ENCODE results near the gene MPPED1.

Gene MPPED1

DNA sequence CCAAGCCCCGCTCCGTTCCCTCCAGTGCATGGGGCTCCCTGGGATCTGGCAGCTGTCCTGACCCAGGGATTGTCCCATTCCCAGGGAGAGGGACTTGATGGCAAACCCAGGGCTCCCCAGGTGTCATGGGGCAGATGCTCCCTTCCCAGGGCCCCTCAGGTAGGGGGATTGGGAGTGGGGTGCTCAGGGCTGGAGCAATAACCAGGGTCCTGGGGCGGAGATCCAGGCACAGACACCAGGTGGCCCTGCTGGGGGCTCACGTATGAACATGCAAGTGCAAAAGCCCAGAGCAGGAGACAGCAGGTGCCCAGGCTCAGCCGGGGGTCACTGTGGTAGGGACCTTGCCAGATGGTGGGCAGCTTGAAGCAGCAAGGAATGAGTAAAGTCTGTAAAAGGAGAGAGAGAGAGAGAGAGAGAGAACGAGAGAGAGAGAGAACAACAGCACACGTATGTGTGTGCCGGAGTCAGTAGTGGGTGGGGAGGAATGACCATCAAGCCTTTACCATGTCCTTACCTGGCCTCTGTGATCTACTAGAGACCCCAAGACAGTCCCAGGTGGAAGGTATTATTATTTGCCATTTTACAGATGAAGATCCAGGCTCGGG is 19.3 kb upstream of the MPPED1 start:
- no peak for DNase-seq (ENCODE audit: low read depth)

DNA sequence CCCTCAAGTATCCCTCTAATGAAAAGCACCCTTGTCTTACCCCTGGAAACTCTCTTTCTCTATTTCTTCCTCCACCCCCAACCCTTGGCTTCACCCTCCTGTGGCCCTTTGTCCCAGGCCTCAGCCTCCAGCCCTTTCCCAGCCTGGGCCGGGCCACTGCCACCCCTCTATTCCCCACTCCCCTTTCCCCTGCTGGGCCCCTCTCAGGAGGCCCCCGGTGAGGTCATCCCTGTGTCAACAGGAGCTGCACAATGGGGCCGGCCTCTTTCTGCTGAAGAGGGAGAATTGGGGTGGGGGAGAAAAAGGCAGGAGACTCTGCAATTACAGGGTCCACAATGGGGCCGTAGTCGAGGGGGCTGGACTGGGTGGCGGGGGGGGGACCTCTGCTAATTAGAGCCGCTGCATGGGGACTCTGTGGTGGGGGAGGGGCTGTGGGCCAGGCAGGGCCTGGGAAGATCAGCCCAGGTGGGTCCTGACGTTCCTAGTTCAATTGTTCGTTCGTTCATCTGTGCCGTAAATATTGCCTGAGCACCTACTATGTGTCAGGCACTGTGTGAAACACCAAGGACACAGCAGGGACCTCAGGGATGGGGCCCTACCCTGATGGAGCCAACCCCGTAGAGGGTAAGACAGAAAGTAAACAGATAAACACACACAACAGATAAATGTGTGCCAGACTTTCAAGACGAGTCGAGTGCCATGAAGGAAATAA is 18.5 kb upstream of the MPPED1 start:
- no peak for DNase-seq (ENCODE audit: low read depth)

DNA sequence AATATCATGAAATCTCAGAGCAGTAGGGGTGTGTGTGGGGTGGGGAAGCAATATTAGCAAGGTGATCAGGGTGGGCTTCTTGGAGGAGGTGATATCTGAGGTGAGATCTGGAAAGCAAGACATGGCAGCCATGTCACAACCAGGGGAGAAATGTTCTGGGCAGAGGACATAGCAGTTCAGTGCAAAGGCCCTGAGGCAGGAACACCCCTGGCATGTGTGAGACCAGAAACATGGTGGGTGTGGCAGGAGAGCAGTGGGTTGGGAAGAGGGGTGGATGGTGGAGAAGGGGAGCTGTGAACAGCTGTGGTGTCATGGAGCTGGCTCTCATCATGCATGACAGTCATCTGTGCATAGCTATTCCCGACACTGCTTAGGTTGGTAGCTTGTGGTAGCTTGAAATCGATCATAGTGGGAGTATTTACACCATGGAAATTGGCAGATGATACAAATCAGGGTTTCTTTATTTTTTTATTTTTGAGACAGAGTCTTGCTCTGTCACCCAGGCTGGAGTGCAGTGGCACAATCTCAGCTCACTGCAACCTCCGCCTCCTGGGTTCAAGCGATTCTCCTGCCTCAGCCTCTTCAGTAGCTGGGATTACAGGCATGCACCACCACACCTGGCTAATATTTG is 17.9 kb upstream of the MPPED1 start:
- no peak for DNase-seq (ENCODE audit: low read depth)

DNA sequence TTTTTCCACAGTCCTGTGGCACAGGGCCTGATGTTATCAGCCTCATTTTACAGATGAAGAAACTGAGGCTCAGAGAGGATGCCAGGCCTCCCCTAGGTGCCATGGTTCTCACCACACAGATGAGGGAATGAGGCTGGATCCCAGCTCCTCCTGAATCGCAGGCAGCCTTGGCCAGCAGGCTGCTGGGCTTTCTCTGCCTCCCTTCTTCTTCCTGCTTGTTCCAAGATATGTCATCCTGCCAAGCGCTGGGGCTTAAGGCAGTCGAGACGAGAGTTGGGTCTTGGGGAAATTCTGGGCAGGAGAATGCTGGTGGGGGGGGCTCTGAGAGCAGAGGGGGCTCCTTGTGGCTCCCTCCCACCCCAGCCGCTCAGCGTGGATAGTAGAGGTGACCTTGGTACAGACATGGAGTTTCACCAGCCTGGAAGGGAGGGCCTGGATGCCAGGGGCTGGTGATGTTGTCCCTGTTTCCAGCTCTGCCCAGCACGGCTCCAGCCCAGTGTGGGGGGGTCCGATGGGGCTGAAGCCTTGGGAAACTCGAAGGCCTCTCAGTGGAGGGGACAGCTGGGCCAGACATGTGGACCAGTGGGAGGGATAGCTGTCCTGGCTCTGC is 16.6 kb upstream of the MPPED1 start:
- DNase-seq (ENCODE audit: low read depth) = no peak

DNA sequence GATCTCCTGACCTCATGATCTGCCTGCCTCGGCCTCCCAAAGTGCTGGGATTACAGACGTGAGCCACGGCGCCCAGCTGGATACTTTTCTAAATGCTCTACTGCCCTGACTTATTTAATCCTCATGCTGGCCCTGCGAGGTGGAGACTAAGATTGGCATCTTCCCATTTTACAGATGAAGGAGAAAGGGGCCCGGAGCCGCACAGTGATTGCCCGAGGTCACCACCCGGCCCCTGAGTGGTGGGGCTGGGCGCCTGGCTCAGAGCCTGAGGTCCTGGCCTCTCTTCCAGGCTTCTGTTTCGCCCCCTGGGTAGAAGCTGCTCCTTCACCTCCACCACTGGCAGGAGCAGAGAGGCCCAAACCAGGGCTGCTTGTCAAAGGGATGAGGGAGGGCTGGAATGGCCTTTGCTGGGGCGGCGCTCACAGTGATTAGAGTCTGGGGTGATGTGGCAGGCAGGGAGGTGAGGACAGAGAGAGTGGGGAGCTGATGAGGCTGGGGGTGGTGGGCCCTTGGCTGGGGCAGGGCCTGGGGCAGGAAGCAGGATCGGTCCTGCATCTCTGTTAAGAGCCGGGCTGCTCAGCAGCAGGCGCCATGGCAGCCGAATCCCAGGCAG is 15.4 kb upstream of the MPPED1 start:
- DNase-seq (ENCODE audit: low read depth) = no peak

DNA sequence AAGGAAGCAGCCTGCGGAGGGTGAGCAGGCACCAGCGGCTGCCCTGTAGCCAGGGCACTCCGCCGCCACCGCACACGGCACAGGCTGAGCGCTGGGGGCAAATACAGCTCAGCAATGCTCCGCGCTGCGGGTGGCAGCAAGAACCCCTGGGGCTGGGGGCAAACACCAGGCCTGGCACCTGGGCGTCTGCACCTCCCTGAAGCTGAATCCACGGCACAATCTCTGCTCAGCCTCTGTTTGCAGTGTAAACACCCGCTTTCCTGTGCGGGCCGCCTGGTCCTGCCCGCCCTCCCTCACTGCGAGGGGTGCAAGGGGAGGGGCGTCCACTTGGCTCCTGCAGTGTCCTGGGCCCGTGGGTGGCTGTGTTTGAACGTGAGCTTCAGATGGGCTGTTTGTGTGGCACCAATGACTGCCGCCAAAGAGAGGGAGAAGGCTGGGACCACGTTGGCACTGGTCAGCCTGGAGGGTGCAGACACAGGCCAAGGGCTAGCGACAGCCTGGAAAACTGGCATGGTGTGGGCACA is 14.8 kb upstream of the MPPED1 start:
- no peak for DNase-seq (ENCODE audit: low read depth)

DNA sequence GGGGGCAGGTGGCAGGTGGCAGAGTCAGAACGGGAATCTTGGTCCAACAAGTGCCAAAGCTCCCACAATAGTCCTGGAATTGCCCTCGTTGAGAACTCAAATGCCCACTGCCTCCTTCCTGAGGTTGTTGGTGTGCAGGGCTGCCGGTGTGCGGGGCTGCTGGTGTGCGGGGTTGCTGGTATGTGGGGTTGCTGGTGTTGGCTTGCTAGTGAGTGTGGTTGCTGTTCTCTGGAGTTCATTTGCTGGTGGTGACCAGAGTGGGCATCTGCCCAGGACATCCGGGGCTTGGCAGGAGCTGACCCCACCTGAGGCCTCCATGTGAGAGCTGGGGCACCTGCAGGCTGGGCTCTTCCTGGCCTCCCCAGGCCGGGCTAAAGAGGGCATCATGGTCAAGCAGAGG is 14.0 kb upstream of the MPPED1 start:
- DNase-seq (ENCODE audit: low read depth) = no peak

DNA sequence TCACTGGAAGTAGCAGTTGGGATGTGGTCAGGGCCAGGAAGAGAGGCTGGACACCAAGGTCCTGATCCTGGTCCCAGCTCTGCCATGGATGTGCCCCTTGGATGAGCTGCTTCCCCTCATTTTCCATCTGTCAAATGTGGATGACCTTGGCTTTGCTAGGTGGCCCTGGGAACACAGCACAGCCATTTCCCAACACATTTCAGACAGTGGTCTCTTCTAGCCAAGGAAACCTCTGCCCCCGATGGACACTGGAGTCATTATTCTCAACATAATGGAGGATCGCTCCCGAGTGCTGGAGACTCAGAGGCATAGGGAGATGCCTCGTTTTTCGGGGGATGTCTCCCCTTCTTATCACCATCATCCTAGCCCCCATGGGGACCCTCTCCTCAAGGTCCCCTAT is 13.6 kb upstream of the MPPED1 start:
- DNase-seq (ENCODE audit: low read depth) = no peak

DNA sequence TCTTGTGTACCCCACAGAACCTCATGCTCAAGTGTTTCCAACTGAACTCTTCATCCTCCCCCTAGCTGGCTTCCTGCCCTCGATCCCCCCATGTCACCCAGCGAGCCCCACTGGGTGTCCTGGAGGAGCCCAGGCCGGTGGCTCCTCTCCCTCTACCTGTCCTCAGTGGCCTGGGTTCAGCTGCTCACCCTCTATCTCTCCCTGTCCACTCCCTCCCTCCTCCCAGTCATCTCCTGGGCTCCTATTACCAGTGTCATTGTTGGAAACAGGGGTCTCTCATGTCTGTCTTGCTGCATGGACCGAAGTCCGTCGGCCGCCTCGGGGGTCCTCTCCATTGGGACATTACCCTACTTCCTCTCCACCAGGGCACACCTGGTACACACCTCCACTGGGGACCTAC is 12.9 kb upstream of the MPPED1 start:
- DNase-seq (ENCODE audit: low read depth) = no peak

DNA sequence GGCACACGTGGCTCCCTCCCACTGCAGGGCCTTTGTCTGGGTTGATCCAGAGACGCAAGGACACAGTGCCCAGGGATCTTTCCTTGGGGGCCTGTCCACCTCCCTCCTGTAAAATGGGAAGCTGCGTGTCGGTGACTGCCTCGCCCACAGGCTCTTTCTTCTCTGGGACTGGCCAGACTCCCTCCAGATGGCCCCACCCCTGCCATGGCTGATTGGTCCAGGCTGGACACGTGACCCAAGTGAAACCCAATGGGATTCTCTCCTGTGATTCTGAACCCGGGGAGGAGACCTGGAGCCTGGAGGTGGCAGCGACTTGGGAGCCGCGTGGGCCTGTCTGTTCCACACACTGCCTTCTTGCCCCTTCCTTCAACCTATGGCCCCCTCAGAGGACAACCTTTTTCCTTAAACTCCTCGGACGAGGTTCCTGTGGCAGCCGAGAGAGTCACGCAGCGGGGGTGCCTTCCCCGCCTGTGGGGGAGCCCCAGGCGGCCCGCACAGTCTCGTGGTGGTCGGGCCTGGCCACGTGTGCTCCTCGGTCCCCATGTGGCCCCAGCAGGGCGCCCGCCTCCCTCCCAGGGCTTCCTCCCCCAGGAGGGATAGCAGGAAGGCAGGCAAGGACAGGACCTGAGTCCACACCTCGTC is 12.4 kb upstream of the MPPED1 start:
- no peak for DNase-seq (ENCODE audit: low read depth)

DNA sequence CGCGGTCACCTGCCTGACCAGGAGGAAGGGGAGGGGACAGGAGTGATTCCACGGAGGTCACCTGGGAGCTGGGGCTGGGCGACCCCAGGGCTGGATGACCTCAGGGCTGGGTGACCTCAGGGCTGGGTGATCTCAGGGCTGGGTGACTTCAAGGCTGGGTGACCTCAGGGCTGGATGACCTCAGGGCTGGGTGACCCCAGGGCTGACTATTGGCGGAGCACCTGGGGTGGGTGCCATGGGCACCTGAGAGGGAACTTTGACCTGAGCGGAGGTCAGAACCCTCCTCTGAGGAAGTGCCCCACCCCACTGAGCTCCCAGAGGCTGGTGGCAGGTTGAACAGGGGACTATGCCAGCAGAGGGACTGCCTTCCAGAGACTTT is 11.8 kb upstream of the MPPED1 start:
- no peak for DNase-seq (ENCODE audit: low read depth)

DNA sequence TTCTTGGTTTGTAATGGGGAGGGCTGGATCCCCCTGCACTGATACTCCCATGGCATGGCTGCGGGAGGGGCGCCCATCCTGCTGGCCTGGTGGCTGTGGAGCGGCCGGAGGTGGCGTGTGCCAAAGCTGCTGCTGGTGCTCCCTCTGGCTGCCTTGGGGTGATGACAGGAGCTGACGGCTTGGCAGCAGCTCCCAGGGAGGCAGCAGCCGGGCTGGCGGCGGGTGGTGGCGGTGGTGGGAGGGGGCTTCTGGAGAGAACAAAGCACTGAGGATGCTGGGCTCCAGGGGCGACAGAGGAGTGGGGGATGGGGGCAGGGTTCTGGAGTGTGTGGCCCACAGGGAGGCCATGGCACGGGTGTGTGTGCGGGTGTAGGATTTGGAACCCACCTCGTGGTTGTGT is 11.4 kb upstream of the MPPED1 start:
- no peak for DNase-seq (ENCODE audit: low read depth)

DNA sequence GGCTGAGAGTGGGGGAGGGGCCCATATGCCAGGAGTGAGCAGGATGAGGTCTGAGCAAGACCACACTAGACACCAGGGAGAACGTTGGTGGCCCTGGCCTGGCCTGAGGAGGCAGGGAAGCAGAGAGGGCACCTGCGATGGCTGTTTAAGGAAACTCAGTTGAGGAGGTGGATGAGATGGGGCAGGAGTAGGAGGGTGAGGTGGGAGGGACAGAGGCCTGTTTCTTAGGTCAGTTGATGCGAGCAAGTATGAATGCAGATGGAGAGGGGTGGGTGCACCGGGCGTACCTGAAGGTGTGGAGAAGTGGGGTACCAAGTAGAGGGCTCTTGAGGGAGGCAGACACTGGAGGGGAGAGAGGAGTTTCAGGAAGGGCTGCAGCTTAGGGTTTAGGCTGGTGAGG is 10.6 kb upstream of the MPPED1 start:
- no peak for DNase-seq (ENCODE audit: low read depth)

DNA sequence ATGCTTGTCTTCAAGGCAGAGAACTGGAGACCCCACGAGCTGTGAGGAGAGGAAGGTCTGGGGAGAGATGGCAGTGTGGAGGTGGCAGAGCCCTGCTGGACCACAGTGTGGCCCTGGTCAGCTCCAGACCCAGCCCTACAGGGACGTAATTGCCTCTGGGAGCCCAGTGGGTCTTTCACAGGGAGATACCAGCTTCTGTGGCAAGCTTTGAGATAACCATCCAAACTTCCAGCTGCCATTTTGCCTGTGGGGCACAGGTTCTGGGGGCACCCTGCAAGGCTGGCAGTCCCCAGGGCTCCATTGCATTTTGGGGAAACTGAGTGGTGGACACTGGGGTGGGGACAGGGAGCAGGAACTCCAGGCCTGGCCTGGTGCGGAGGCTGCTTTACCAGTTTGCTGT is 10.2 kb upstream of the MPPED1 start:
- DNase-seq (ENCODE audit: low read depth) = no peak

DNA sequence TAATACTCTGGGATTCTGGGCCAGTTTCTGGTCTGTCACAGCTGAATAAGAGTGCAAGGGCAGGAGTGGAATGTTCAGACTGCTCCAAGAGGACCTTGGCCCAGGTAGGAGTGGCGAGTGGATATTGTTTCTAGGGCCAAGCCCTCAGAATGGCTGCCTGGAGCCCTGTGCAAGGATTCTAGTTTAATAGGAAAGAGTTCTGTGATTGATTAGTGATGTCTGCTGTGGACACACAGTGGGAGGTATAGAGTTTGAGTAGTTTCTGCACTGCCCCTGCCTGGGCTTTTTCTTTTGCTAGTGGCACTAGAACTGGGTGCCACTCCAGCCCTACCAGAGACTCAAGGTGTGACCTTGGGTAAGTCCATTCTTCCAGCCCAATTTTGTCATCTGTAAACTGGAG is 9.7 kb upstream of the MPPED1 start:
- DNase-seq (ENCODE audit: low read depth) = no peak

DNA sequence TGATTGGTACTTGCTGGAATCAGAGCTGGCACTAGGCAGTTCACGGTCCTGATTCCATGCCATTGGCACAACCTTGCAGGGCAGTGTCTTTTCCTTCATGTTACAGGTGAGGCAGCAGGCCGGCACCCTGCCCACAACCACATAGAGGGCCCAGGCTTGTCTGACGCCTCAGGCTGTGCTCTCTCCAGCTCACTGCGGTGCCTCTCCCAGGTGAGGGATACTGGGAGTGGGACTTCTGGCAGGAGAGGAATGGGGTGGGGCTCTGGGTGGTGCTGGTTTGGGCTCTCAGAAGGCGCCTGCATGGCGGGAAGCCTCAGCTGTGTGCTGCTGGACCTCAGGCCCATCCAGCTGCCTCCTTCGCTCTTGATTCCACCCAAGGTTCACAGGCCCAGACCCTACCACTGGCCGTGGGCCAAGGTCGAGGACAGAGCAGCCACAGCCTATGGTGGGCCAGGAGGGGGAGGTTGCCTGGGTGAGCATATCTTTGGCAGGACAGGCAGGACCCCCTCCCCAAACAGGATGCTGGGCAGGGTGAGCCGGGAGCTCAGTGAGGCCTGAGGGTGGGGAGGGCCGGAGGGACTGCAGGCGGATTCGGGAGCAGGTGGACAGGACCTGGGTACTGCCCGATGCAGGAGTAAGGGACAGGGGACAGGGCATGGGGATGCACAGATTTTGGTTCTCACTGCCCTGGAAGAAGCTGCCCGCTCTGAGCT is 7.0 kb upstream of the MPPED1 start:
- DNase-seq (ENCODE audit: low read depth) = no peak

DNA sequence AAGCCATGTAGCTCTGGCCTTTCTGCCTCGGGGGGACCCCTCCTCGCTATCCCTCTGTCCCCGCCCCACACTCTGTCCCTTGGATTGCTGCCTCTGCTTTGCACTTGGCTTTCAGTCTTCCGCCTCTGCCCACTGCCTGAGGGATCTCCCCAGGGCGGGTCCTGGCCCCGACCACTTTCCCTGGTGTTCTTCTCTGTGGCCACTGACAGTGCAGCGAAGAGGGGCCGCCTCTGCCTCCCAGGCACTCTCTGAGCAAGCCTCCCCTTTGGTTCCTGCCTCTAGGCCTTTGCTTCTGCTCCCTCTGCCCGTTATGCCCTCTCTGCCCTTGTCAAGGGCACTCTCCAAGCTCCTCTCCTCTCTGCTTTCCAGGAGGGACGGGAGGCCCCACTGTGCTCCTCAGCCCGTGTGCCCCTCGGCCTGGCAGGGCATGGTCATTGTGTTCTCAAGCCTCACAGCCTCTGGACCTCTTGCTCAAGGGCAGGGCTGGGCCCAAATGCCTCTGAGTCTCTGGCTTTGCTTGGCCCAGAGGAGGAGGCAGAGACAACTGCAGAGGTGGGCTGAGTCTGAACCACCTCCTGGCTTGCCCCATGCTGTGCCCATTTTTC is 5.5 kb upstream of the MPPED1 start:
- DNase-seq (ENCODE audit: low read depth) = no peak

DNA sequence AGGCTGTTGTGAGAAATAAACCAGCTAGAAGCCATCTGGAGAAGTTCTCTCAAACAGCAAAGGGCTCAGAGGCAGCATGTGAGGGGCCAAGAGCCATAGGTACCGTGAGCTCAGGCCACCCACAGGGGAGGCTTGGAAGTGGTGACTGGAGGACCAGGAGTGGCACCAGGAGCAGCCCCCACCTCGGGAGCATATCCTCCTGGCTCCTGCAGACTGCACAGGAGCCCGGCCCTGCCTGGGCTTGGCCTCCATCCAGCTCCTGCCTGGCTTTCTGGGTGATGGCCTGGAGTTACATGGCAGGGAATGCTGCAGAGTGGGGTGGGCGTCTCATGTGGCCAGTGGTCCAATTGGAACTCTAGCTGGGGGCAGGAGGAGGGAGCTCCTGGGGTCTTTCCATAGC is 4.2 kb upstream of the MPPED1 start:
- no peak for DNase-seq (ENCODE audit: low read depth)

DNA sequence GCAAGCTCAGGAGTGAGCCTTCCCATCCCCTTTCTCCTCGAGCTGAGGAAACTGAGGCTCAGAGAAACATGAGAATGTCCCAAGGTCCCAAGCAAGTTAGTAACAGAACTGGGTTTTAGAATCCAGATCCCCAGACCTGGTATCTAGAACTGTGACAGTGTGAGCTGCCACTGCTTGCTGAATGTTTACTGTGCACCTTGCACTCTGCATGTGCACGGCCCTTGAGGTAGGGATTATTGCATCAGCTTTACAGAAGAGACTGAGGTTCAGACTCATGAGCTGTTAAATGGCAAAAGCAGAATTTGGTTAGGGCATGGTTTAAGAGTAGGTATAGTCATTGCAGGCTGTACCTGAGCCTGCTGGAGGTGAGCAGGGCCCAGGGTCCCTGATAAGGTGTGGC is 3.8 kb upstream of the MPPED1 start:
- no peak for DNase-seq (ENCODE audit: low read depth)

DNA sequence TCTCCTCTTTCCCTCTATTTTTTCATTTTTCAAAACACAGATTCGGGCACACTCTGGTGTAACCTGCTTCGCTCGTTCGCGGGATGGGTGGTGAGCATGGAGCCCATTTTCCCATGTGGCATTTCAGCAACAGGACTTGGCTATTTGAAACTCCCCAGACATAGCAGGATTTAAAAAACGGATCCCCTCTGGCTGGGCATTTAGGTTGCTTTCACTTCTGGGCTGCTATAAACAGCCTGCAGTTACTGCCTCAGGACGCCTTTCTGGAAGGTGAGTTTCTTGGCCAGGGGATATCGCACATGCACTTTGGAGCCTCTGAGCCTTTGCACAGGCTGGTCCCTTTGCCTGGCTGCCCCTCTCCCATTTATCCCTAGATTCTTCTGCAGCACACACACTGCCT is 2.8 kb upstream of the MPPED1 start:
- no peak for DNase-seq (ENCODE audit: low read depth)

DNA sequence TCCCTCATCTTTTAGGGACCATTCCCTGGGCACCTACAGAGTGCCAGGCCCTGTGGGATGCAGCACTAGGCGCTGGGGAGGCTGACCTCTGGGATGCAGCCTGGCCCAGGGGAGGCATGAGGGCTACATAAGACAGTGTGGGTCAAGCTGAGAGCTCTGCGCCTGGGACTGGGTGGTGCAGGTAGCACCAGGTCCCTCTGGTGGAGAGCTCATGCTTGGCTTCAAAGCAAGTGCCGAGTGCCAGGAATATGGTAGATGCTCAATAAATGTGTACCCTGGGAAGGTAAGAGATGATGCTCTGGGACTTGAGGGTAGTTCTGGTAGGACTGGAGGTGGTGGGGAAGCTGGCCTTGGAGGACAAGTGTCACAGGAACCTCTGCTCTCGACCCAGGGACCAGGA is 2.0 kb upstream of the MPPED1 start:
- no peak for DNase-seq (ENCODE audit: low read depth)

All from stromal cell of bone marrow (primary cell).